ENCODE data around the gene C11orf87. TPM values are rescaled to one million over a fixed set of nuclear protein-coding genes. Genes with fewer than 3 reads are reported as not detected.

Gene C11orf87
- total and polyA plus RNA-seq, 2 donors from 2014 or later = not detected

- H3K9ac ChIP-seq (ENCODE audit: low read length in 3 of 3) = no peak overlapping the region
- no peaks in the 10 kb centered on the region for H3K9me3 ChIP-seq (ENCODE audit: control insufficient read depth in 2 of 3, insufficient read depth in 1 of 3, low read length in 3 of 3)
- no peak overlapping the region for H3K4me3 ChIP-seq (ENCODE audit: low read length in 3 of 3)
- FAIRE-seq = no peak
- DNase-seq = no peak
- H3K27me3 ChIP-seq (ENCODE audit: control insufficient read depth, insufficient read depth, low read length) = no peaks in the 10 kb centered on the region
- H3K4me1 ChIP-seq (ENCODE audit: control insufficient read depth in 2 of 3, insufficient read depth in 2 of 3, low read depth in 1 of 3, low read length in 3 of 3) = no peaks in the 10 kb centered on the region
- TF ChIP-seq CTCF (IDR thresholded peaks at IDR 0.05; ENCODE audit: borderline replicate concordance, extremely low read depth, insufficient read depth) = no peak
- intact Hi-C loops (cut with DNase I) = no loop called here
- H3K27ac ChIP-seq (ENCODE audit: low read depth in 2 of 2, low read length in 2 of 2) = no peak overlapping the region
- H3K36me3 ChIP-seq (ENCODE audit: control insufficient read depth in 2 of 3, insufficient read depth in 3 of 3, low read length in 3 of 3) = no peaks in the 10 kb centered on the region
Observed at GRCh38 chr11:109432105-109432504, 10.1 kb downstream of the C11orf87 start.

- no peak overlapping the region for H3K4me3 ChIP-seq (ENCODE audit: low read length in 3 of 3)
- H3K36me3 ChIP-seq (ENCODE audit: control insufficient read depth in 2 of 3, insufficient read depth in 3 of 3, low read length in 3 of 3) = no peaks in the 10 kb centered on the region
- intact Hi-C loops (cut with DNase I) = no loop called here
- TF ChIP-seq CTCF (IDR thresholded peaks at IDR 0.05; ENCODE audit: borderline replicate concordance, extremely low read depth, insufficient read depth) = no peak
- FAIRE-seq (no peak), DNase-seq (no peak)
- no peaks in the 10 kb centered on the region for H3K27me3 ChIP-seq (ENCODE audit: control insufficient read depth, insufficient read depth, low read length)
- no peaks in the 10 kb centered on the region for H3K9me3 ChIP-seq (ENCODE audit: control insufficient read depth in 2 of 3, insufficient read depth in 1 of 3, low read length in 3 of 3)
- no peak overlapping the region for H3K9ac ChIP-seq (ENCODE audit: low read length in 3 of 3)
- H3K4me1 ChIP-seq (ENCODE audit: control insufficient read depth in 2 of 3, insufficient read depth in 2 of 3, low read depth in 1 of 3, low read length in 3 of 3) = no peaks in the 10 kb centered on the region
- H3K27ac ChIP-seq (ENCODE audit: low read depth in 2 of 2, low read length in 2 of 2) = no peak overlapping the region
Observed at GRCh38 chr11:109433753-109434256, 11.8 kb downstream of the C11orf87 start.

DNA sequence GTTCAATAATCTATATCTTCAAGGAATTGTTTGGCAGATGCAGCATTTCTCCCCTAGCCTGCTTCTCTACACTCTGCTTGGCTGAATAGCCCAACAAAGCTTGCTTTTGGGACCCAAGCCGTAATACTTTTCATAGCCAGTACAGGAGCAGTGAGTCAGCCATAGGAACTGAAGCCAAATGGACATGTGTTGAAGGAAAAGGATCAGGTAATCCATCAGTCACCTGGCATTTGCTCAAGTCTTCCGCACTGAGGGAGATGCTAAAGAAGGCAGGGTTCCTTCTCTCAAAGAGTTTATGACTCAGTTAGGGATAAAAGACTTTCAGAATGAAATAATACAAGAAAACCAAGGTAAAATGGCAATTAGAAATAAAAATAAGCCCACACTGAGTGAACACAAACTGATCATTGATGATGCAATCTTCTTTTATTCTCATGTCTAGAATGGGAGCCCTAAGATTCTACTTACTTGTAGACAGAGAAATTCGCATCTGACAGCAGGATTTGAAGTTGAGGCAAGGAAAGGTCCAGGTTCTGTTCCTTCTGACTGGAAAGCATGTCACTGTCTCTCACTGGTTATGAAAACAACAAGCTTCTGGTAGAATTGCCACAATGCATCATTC is 13.2 kb downstream of the C11orf87 start:
- no peak overlapping the region for H3K4me3 ChIP-seq (ENCODE audit: low read length in 3 of 3)
- H3K4me1 ChIP-seq (ENCODE audit: control insufficient read depth in 2 of 3, insufficient read depth in 2 of 3, low read depth in 1 of 3, low read length in 3 of 3) = no peaks in the 10 kb centered on the region
- TF ChIP-seq CTCF (IDR thresholded peaks at IDR 0.05; ENCODE audit: borderline replicate concordance, extremely low read depth, insufficient read depth) = no peak
- no peaks in the 10 kb centered on the region for H3K9me3 ChIP-seq (ENCODE audit: control insufficient read depth in 2 of 3, insufficient read depth in 1 of 3, low read length in 3 of 3)
- H3K9ac ChIP-seq (ENCODE audit: low read length in 3 of 3) = no peak overlapping the region
- no peaks in the 10 kb centered on the region for H3K27me3 ChIP-seq (ENCODE audit: control insufficient read depth, insufficient read depth, low read length)
- no peaks in the 10 kb centered on the region for H3K36me3 ChIP-seq (ENCODE audit: control insufficient read depth in 2 of 3, insufficient read depth in 3 of 3, low read length in 3 of 3)
- H3K27ac ChIP-seq (ENCODE audit: low read depth in 2 of 2, low read length in 2 of 2) = no peak overlapping the region
- DNase-seq (no peak), FAIRE-seq (no peak)
- intact Hi-C loops (cut with DNase I) = no loop called here

DNA sequence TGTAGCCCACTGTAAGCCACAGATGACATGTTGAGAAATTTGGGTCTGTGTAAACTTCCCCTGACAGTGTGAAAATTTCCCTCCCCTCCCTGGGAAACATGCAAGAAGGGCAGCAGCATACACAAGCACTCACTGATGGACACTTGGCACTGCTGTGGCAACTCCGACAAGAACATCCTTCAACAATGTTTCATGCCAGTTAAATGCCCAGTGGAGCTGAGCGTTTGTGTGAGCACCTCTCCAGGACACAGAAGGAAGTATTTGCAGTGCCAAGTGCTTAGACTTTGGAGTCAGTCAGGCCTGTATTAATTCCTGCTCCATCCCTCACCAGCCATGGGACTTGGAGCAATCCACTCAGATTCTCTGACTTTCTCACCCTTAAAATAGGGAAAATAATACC is 17.7 kb downstream of the C11orf87 start:
- no peak for TF ChIP-seq CTCF (IDR thresholded peaks at IDR 0.05; ENCODE audit: borderline replicate concordance, extremely low read depth, insufficient read depth)
- DNase-seq (no peak), FAIRE-seq (no peak)
- intact Hi-C loops (cut with DNase I) = no loop called here
- Histone ChIP-seq H3K27ac (ENCODE audit: low read depth in 2 of 2, low read length in 2 of 2) (no peak overlapping the region), H3K4me1 (ENCODE audit: control insufficient read depth in 2 of 3, insufficient read depth in 2 of 3, low read depth in 1 of 3, low read length in 3 of 3) (no peaks in the 10 kb centered on the region), H3K4me3 (ENCODE audit: low read length in 3 of 3) (no peak overlapping the region), H3K9me3 (ENCODE audit: control insufficient read depth in 2 of 3, insufficient read depth in 1 of 3, low read length in 3 of 3) (no peaks in the 10 kb centered on the region), H3K27me3 (ENCODE audit: control insufficient read depth, insufficient read depth, low read length) (no peaks in the 10 kb centered on the region), H3K9ac (ENCODE audit: low read length in 3 of 3) (no peak overlapping the region), H3K36me3 (ENCODE audit: control insufficient read depth in 2 of 3, insufficient read depth in 3 of 3, low read length in 3 of 3) (no peaks in the 10 kb centered on the region)
